ENCODE results near the gene PURB. TPM values are rescaled to one million over a fixed set of nuclear protein-coding genes. Genes with fewer than 3 reads are reported as not detected.
A peak's percentile ranks its signal among the peaks of the same experiment; 100 is the strongest.

The PURB gene
- polyA plus RNA-seq, 1 donor (not counting 4 experiments of a cell fraction or from before 2014, with no cell fraction given): 7.7 TPM

- Histone ChIP-seq H3K27me3 (ENCODE audit: control insufficient read depth, extremely low read depth, insufficient read depth, low read length) (no peaks in the 10 kb centered on the region), H3K9ac (ENCODE audit: control insufficient read depth, extremely low read depth, insufficient read depth, low read length) (no peak overlapping the region), H3K27ac (ENCODE audit: control insufficient read depth, insufficient read depth, low read length) (peak overlapping the region; percentile 37), H3K9me3 (ENCODE audit: control insufficient read depth, low read depth, low read length) (no peaks in the 10 kb centered on the region), H3K9me1 (ENCODE audit: control insufficient read depth, extremely low read depth, insufficient read depth, low read length) (no peaks in the 10 kb centered on the region), H2AFZ (ENCODE audit: control insufficient read depth, low read length) (no peak overlapping the region), H3K36me3 (ENCODE audit: control insufficient read depth in 2 of 2, extremely low read depth in 1 of 2, insufficient read depth in 2 of 2, low read length in 2 of 2) (no peaks in the 10 kb centered on the region), H3K4me1 (ENCODE audit: control insufficient read depth, extremely low read depth, insufficient read depth, low read length) (peaks cover 32% of the 10 kb centered on the region), H3K79me2 (ENCODE audit: control insufficient read depth, insufficient read depth, low read length) (peaks cover 65% of the 10 kb centered on the region), H4K20me1 (ENCODE audit: control insufficient read depth, extremely low read depth, insufficient read depth, low read length) (peaks cover 14% of the 10 kb centered on the region), H3K4me3 (ENCODE audit: control insufficient read depth in 2 of 3, extremely low read depth in 1 of 3, insufficient read depth in 2 of 3, low read depth in 1 of 3, low read length in 3 of 3) (peak overlapping the region; percentile 30 to 78 (median 71)), H3K4me2 (ENCODE audit: control insufficient read depth, extremely low read depth, insufficient read depth, low read depth, low read length) (peak overlapping the region; percentile 91)
- dilution Hi-C loops (cut with MboI; ENCODE audit: extremely low pct_ligation_motif_present, low sequenced_read_pairs): no loop called here
- FAIRE-seq (no peak), DNase-seq (ENCODE audit: low read depth, low spot score) (no peak)
- no peak for TF ChIP-seq EZH2 (IDR thresholded peaks at IDR 0.05; ENCODE audit: low read length)
- TF ChIP-seq CTCF (optimal IDR thresholded peaks at IDR 0.05 in 1 of 3, IDR thresholded peaks at IDR 0.05 in 1 of 3, conservative IDR thresholded peaks at IDR 0.05 in 1 of 3; ENCODE audit: extremely low read depth in 1 of 3, insufficient read depth in 2 of 3, low read length in 3 of 3): no peak
Observed at GRCh38 chr7:44881066-44881600, 4.2 kb downstream of the PURB start.

DNA sequence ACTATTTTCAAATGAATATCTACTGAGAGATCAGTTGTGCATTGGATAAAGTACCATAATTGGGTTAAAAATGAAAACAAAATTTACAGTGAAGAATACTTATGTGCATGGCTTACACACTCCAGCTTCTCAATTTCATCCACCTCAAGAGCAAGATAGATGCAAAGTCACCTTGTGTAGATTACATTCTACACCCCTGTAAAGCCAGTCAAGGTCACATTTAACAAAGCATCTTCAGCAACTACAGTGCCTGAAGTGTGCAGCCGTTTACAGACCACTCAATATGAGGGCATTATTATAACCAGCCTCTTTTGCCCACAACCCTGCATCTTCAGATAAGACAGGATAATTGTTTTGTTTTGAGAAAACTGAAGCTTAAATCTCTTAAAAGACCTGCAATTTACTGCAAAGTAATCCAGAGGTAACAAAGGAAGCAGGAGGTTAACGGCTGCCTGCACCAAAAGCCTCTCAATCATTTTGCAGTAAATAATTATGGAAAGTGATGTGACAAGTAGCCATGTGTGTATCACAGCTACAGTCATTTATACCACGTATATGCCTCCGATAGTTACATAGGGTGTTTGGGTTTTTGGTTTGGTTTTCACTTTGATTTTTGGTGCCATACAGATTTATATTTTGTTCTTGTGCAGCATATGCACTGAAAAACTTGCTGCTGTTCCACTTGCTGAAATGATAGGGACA is 4.9 kb downstream of the PURB start:
- TF ChIP-seq CTCF (optimal IDR thresholded peaks at IDR 0.05 in 1 of 3, IDR thresholded peaks at IDR 0.05 in 1 of 3, conservative IDR thresholded peaks at IDR 0.05 in 1 of 3; ENCODE audit: extremely low read depth in 1 of 3, insufficient read depth in 2 of 3, low read length in 3 of 3) (no peak), EZH2 (IDR thresholded peaks at IDR 0.05; ENCODE audit: low read length) (no peak)
- Histone ChIP-seq H3K36me3 (ENCODE audit: control insufficient read depth in 2 of 2, extremely low read depth in 1 of 2, insufficient read depth in 2 of 2, low read length in 2 of 2) (no peaks in the 10 kb centered on the region), H3K4me2 (ENCODE audit: control insufficient read depth, extremely low read depth, insufficient read depth, low read depth, low read length) (peak overlapping the region; percentile 91), H3K9ac (ENCODE audit: control insufficient read depth, extremely low read depth, insufficient read depth, low read length) (no peak overlapping the region), H2AFZ (ENCODE audit: control insufficient read depth, low read length) (no peak overlapping the region), H3K4me1 (ENCODE audit: control insufficient read depth, extremely low read depth, insufficient read depth, low read length) (peaks cover 30% of the 10 kb centered on the region), H3K79me2 (ENCODE audit: control insufficient read depth, insufficient read depth, low read length) (peaks cover 65% of the 10 kb centered on the region), H3K27me3 (ENCODE audit: control insufficient read depth, extremely low read depth, insufficient read depth, low read length) (no peaks in the 10 kb centered on the region), H3K27ac (ENCODE audit: control insufficient read depth, insufficient read depth, low read length) (peak overlapping the region; percentile 37), H3K4me3 (ENCODE audit: control insufficient read depth in 2 of 3, extremely low read depth in 1 of 3, insufficient read depth in 2 of 3, low read depth in 1 of 3, low read length in 3 of 3) (peak overlapping the region in 2 of 3 experiments; percentile 71 to 78), H4K20me1 (ENCODE audit: control insufficient read depth, extremely low read depth, insufficient read depth, low read length) (peaks cover 14% of the 10 kb centered on the region), H3K9me1 (ENCODE audit: control insufficient read depth, extremely low read depth, insufficient read depth, low read length) (no peaks in the 10 kb centered on the region), H3K9me3 (ENCODE audit: control insufficient read depth, low read depth, low read length) (no peaks in the 10 kb centered on the region)
- dilution Hi-C loops (cut with MboI; ENCODE audit: extremely low pct_ligation_motif_present, low sequenced_read_pairs): no loop called here
- peak; percentile 51 for FAIRE-seq
- no peak for DNase-seq (ENCODE audit: low read depth, low spot score)
